CD4-positive, alpha-beta memory T cell (primary cell): ENCODE results near the gene RALB. TPM values are rescaled to one million over a fixed set of nuclear protein-coding genes. Genes with fewer than 3 reads are reported as not detected.

ENCODE experiments used
- CTCF ChIA-PET: fragments of 350-600 bp; sonication (Branson Sonifier 250); formaldehyde crosslinking; loops from one replicate; lab custom pipeline; 2021; ENCODE audit warnings: inconsistent platforms; ENCODE audit not compliant: partially characterized antibody; lab: Charles Lee
- POLR2A ChIA-PET: fragments of 350-600 bp; sonication (Branson Sonifier 250); formaldehyde crosslinking; loops from one replicate; lab custom pipeline; 2021; ENCODE audit not compliant: partially characterized antibody; lab: Charles Lee
- DNase-seq, 5 donors: peaks; one replicate each; pipeline versions ENCODE4 v3.0.0 to v3.0.0-alpha.2; 2020 to 2022; ENCODE audit warnings: mixed read lengths in 1 of 5
- H3K27ac ChIP-seq: one replicate; pipeline ENCODE4 v1.7.0; 2013; ENCODE audit warnings: low read depth, low read length
- H3K27me3 ChIP-seq: 2 replicates; pipeline ENCODE4 v1.7.0; 2013; ENCODE audit warnings: mild to moderate bottlenecking, low read length, moderate library complexity; ENCODE audit not compliant: insufficient read depth
- H3K36me3 ChIP-seq: 2 replicates; pipeline ENCODE4 v1.7.0; 2013; ENCODE audit warnings: mild to moderate bottlenecking, low read length, moderate library complexity; ENCODE audit not compliant: insufficient read depth
- H3K4me1 ChIP-seq: 2 replicates; pipeline ENCODE4 v1.7.0; 2013; ENCODE audit warnings: mild to moderate bottlenecking, low read length, moderate library complexity; ENCODE audit not compliant: insufficient read depth
- H3K4me3 ChIP-seq, 2 donors: one replicate each; pipeline ENCODE4 v1.7.0; 2013; ENCODE audit warnings: low read length in 2 of 2, mild to moderate bottlenecking in 1 of 2
- H3K9me3 ChIP-seq, 2 donors: one replicate each; pipeline ENCODE4 v1.7.0; 2013; ENCODE audit warnings: low read length in 2 of 2, control low read depth in 1 of 2; ENCODE audit not compliant: control insufficient read depth in 1 of 2
- H3K27ac Mint-ChIP-seq, 7 donors: one replicate each; pipeline ENCODE4 v1.8.0; 2020 to 2021; ENCODE audit warnings: mixed read lengths in 7 of 7, mild to moderate bottlenecking in 6 of 7, inconsistent platforms in 3 of 7, moderate library complexity in 3 of 7
- H3K27me3 Mint-ChIP-seq, 2 donors: one replicate each; pipeline ENCODE4 v1.8.0; 2020 to 2021; ENCODE audit warnings: mixed read lengths in 2 of 2
- H3K36me3 Mint-ChIP-seq, 2 donors: one replicate each; pipeline ENCODE4 v1.8.0; 2020 to 2021; ENCODE audit warnings: mixed read lengths in 2 of 2, inconsistent platforms in 1 of 2, mild to moderate bottlenecking in 1 of 2
- H3K4me1 Mint-ChIP-seq, 4 donors: one replicate each; pipeline ENCODE4 v1.8.0; 2020 to 2021; ENCODE audit warnings: mixed read lengths in 4 of 4, mild to moderate bottlenecking in 1 of 4
- H3K4me3 Mint-ChIP-seq, 8 donors: one replicate each; pipeline ENCODE4 v1.8.0; 2020 to 2021; ENCODE audit warnings: mixed read lengths in 8 of 8, mild to moderate bottlenecking in 7 of 8, moderate library complexity in 6 of 8, inconsistent platforms in 3 of 8
- H3K9me3 Mint-ChIP-seq, 8 donors: one replicate each; pipeline ENCODE4 v1.8.0; 2020 to 2021; ENCODE audit warnings: mixed read lengths in 8 of 8, mild to moderate bottlenecking in 5 of 8, inconsistent platforms in 3 of 8, moderate library complexity in 1 of 8
- intact Hi-C: fragments of 100-400 bp; cut with micrococcal nuclease; formaldehyde crosslinking; loops from one replicate; pipeline ENCODE4 v1.15.1; 2023
- polyA plus RNA-seq, 2 donors: library from polyadenylated mRNA; unstranded; fragments of 300-500 nt; fragmentation: Illumina TruSeq; gene quantifications; one replicate each; pipeline ENCODE4 v1.2.3, GENCODE V29; 2021
- total RNA-seq, 2 experiments: library from RNA; stranded (reverse); gene quantifications; one replicate each; pipeline ENCODE4 v1.2.3, GENCODE V29; 2021

RALB gene
- total and polyA plus RNA-seq, 4 experiments from 2014 or later = 14.0 to 50.4 (median 24.4) TPM

GRCh38 chr2:120247851-120248250, 4.8 kb upstream of the RALB start:
- peaks cover 0 to 2% (median 0%) of the 10 kb centered on the region in 8 donors for H3K9me3 Mint-ChIP-seq
- POLR2A ChIA-PET = interaction anchor here (1.4 to 1.9 kb wide), 2 partner anchors 15 to 23 kb away, joined by 4 to 5 read pairs; no protein-coding TSS in a partner anchor

GRCh38 chr2:120250640-120251039, 2.0 kb upstream of the RALB start:
- POLR2A ChIA-PET = interaction anchor here (2.7 to 4.0 kb wide), 3 partner anchors 19 to 74 kb away, joined by 32 to 73 read pairs (median 42); partner anchors contain the start of gene TMEM185B
- H3K4me3 Mint-ChIP-seq = no peak overlapping the region

More at GRCh38 chr2:120247851-120248250, 4.8 kb upstream of the RALB start:
- Histone ChIP-seq H3K4me1 (peaks cover 7% of the 10 kb centered on the region), H3K4me3 (no peak overlapping the region), H3K9me3 (no peaks in the 10 kb centered on the region), H3K36me3 (no peaks in the 10 kb centered on the region), H3K27me3 (no peaks in the 10 kb centered on the region), H3K27ac (no peak overlapping the region)
- H3K4me3 Mint-ChIP-seq = no peak overlapping the region
- H3K4me1 Mint-ChIP-seq = peaks cover 5 to 12% (median 8%) of the 10 kb centered on the region in 4 donors
- no peak for DNase-seq
- CTCF ChIA-PET = interaction anchor here (1.2 to 1.6 kb wide), 4 partner anchors 9 to 65 kb away, joined by 3 to 5 read pairs (median 4); no protein-coding TSS in a partner anchor
- intact Hi-C loops = no loop called here
- H3K27me3 Mint-ChIP-seq = peaks cover 1 to 7% of the 10 kb centered on the region in 2 donors
- H3K27ac Mint-ChIP-seq = no peak overlapping the region
- H3K36me3 Mint-ChIP-seq = peaks cover 0 to 8% of the 10 kb centered on the region in 2 donors

GRCh38 chr2:120251078-120251477, 1.6 kb upstream of the RALB start:
- H3K4me3 ChIP-seq = no peak overlapping the region
- peaks cover 1 to 7% of the 10 kb centered on the region in 2 donors for H3K27me3 Mint-ChIP-seq
- H3K9me3 ChIP-seq = no peaks in the 10 kb centered on the region
- H3K36me3 ChIP-seq = no peaks in the 10 kb centered on the region
- no peak for DNase-seq
- no peak overlapping the region for H3K27ac ChIP-seq
- H3K4me1 ChIP-seq = peaks cover 33% of the 10 kb centered on the region
- no peaks in the 10 kb centered on the region for H3K27me3 ChIP-seq
- H3K27ac Mint-ChIP-seq = peak overlapping the region in 1 of 7 donors; percentile 13
- CTCF ChIA-PET = interaction anchor here (1.4 to 3.2 kb wide), 8 partner anchors 18 to 92 kb away, joined by 3 to 18 read pairs (median 7); no protein-coding TSS in a partner anchor
- peaks cover 28 to 39% (median 33%) of the 10 kb centered on the region in 4 donors for H3K4me1 Mint-ChIP-seq
- peak overlapping the region in 2 of 8 donors; percentile 2 to 12 for H3K4me3 Mint-ChIP-seq
- POLR2A ChIA-PET = interaction anchor here (2.5 to 4.0 kb wide), 4 partner anchors 19 to 75 kb away, joined by 10 to 73 read pairs (median 37); partner anchors contain the start of gene TMEM185B
- intact Hi-C loops = loop anchor here (10.0 kb wide), 1 partner anchor 236 kb away; the partner anchor contains the start of gene EPB41L5
- peaks cover 0 to 2% (median 0%) of the 10 kb centered on the region in 8 donors for H3K9me3 Mint-ChIP-seq
- H3K36me3 Mint-ChIP-seq = peaks cover 0 to 16% of the 10 kb centered on the region in 2 donors

More at GRCh38 chr2:120250640-120251039, 2.0 kb upstream of the RALB start:
- H3K36me3 ChIP-seq = no peaks in the 10 kb centered on the region
- Mint-ChIP-seq H3K36me3 (peaks cover 0 to 16% of the 10 kb centered on the region in 2 donors), H3K4me1 (peaks cover 23 to 35% (median 29%) of the 10 kb centered on the region in 4 donors), H3K27ac (no peak overlapping the region), H3K9me3 (peaks cover 0 to 2% (median 0%) of the 10 kb centered on the region in 8 donors), H3K27me3 (peaks cover 1 to 7% of the 10 kb centered on the region in 2 donors)
- no peaks in the 10 kb centered on the region for H3K27me3 ChIP-seq
- intact Hi-C loops = loop anchor here (10.0 kb wide), 1 partner anchor 236 kb away; the partner anchor contains the start of gene EPB41L5
- CTCF ChIA-PET = interaction anchor here (1.4 to 3.2 kb wide), 4 partner anchors 17 to 74 kb away, joined by 4 to 18 read pairs (median 14); no protein-coding TSS in a partner anchor
- no peak for DNase-seq
- no peaks in the 10 kb centered on the region for H3K9me3 ChIP-seq
- peaks cover 29% of the 10 kb centered on the region for H3K4me1 ChIP-seq
- no peak overlapping the region for H3K4me3 ChIP-seq
- no peak overlapping the region for H3K27ac ChIP-seq

- Mint-ChIP-seq H3K27ac (peak overlapping the region; percentile 87 to 99 (median 98)), H3K27me3 (peaks cover 1 to 3% of the 10 kb centered on the region in 2 donors), H3K9me3 (peaks cover 0 to 2% (median 0%) of the 10 kb centered on the region in 8 donors), H3K36me3 (peaks cover 0 to 16% of the 10 kb centered on the region in 2 donors), H3K4me3 (peak overlapping the region; percentile 99 to 100 (median 100)), H3K4me1 (peaks cover 34 to 45% (median 40%) of the 10 kb centered on the region in 4 donors)
- ChIA-PET CTCF (interaction anchor here (0.8 to 3.2 kb wide), 12 partner anchors 9 to 574 kb away, joined by 3 to 18 read pairs (median 4); no protein-coding TSS in a partner anchor), POLR2A (interaction anchor here (0.6 to 4.0 kb wide), 14 partner anchors 10 to 573 kb away, joined by 3 to 73 read pairs (median 7); partner anchors contain the start of genes TMEM177 and TMEM185B)
- Histone ChIP-seq H3K27me3 (no peaks in the 10 kb centered on the region), H3K27ac (peak overlapping the region; percentile 61), H3K36me3 (no peaks in the 10 kb centered on the region), H3K4me3 (peak overlapping the region; percentile 78 to 80), H3K4me1 (peaks cover 38% of the 10 kb centered on the region), H3K9me3 (no peaks in the 10 kb centered on the region)
- intact Hi-C loops = loop anchor here (1.0 to 10.0 kb wide), 5 partner anchors 20 to 493 kb away; partner anchors contain the start of genes EPB41L5, PTPN4 and TMEM185B
- DNase-seq = no peak
These were observed 800 bp upstream of the RALB start for GRCh38 chr2:120251880-120252224.

GRCh38 chr2:120253021-120253882, 600 bp downstream of the RALB start:
- Histone ChIP-seq H3K4me3 (peak overlapping the region; percentile 74 to 78), H3K9me3 (no peaks in the 10 kb centered on the region), H3K27me3 (no peaks in the 10 kb centered on the region), H3K27ac (peak overlapping the region; percentile 61), H3K36me3 (no peaks in the 10 kb centered on the region), H3K4me1 (peaks cover 51% of the 10 kb centered on the region)
- intact Hi-C loops = loop anchor here (1.0 to 10.0 kb wide), 2 partner anchors 60 to 238 kb away; partner anchors contain the start of gene EPB41L5
- peaks cover 0 to 2% (median 0%) of the 10 kb centered on the region in 8 donors for H3K9me3 Mint-ChIP-seq
- peak overlapping the region; percentile 67 to 94 (median 87) for H3K27ac Mint-ChIP-seq
- peaks cover 2 to 17% of the 10 kb centered on the region in 2 donors for H3K36me3 Mint-ChIP-seq
- peaks cover 43 to 59% (median 51%) of the 10 kb centered on the region in 4 donors for H3K4me1 Mint-ChIP-seq
- peaks cover 1 to 3% of the 10 kb centered on the region in 2 donors for H3K27me3 Mint-ChIP-seq
- CTCF ChIA-PET = interaction anchor here (0.7 to 3.2 kb wide), 12 partner anchors 8 to 144 kb away, joined by 3 to 18 read pairs (median 4); no protein-coding TSS in a partner anchor
- POLR2A ChIA-PET = interaction anchor here (1.0 to 4.0 kb wide), 13 partner anchors 8 to 1277 kb away, joined by 3 to 73 read pairs (median 7); partner anchors contain the start of genes RNU4ATAC, TMEM177 and TMEM185B
- DNase-seq = peak in 1 of 5 donors; percentile 62
- peak overlapping the region; percentile 89 to 100 (median 95) for H3K4me3 Mint-ChIP-seq

GRCh38 chr2:120254178-120254577, 1.5 kb downstream of the RALB start:
- intact Hi-C loops = loop anchor here (10.0 kb wide), 1 partner anchor 239 kb away; the partner anchor contains the start of gene EPB41L5
- ChIA-PET CTCF (interaction anchor here (1.0 kb wide), 2 partner anchors 60 to 79 kb away, joined by 3 to 4 read pairs; no protein-coding TSS in a partner anchor), POLR2A (interaction anchor here (1.1 to 4.0 kb wide), 3 partner anchors 22 to 59 kb away, joined by 3 to 73 read pairs (median 3); no protein-coding TSS in a partner anchor)
- Mint-ChIP-seq H3K9me3 (peaks cover 0 to 6% (median 0%) of the 10 kb centered on the region in 8 donors), H3K4me1 (peaks cover 45 to 63% (median 55%) of the 10 kb centered on the region in 4 donors), H3K27ac (peak overlapping the region in 4 of 7 donors; percentile 18 to 94 (median 88)), H3K4me3 (peak overlapping the region; percentile 89 to 100 (median 94)), H3K36me3 (peaks cover 9 to 20% of the 10 kb centered on the region in 2 donors), H3K27me3 (peaks cover 0 to 1% of the 10 kb centered on the region in 2 donors)
- H3K9me3 ChIP-seq = no peaks in the 10 kb centered on the region
- H3K27ac ChIP-seq = no peak overlapping the region
- peak overlapping the region in 1 of 2 donors; percentile 74 for H3K4me3 ChIP-seq
- no peaks in the 10 kb centered on the region for H3K36me3 ChIP-seq
- H3K27me3 ChIP-seq = no peaks in the 10 kb centered on the region
- H3K4me1 ChIP-seq = peaks cover 51% of the 10 kb centered on the region
- DNase-seq = no peak
